H1 (cell line): ENCODE data around the gene VWA5A. TPM values are rescaled to one million over a fixed set of nuclear protein-coding genes. Genes with fewer than 3 reads are reported as not detected.

Source experiments
- CTCF ChIA-PET: fragments of 300-600 bp; sonication (Branson Sonifier 250); formaldehyde crosslinking; loops from one replicate; lab custom pipeline; 2021; ENCODE audit not compliant: partially characterized antibody; lab: Charles Lee
- POLR2A ChIA-PET: fragments of 300-600 bp; sonication (Branson Sonifier 250); formaldehyde crosslinking; loops from one replicate; lab custom pipeline; 2021; ENCODE audit warnings: inconsistent platforms; ENCODE audit not compliant: partially characterized antibody; lab: Charles Lee
- DNase-seq, 2 experiments: peaks; one replicate each; pipeline versions ENCODE4 v3.0.0 to v3.0.0-alpha.2; 2010 to 2022; ENCODE audit warnings: low spot score in 2 of 2, low read depth in 1 of 2, mixed read lengths in 1 of 2
- FAIRE-seq: peaks from 2 replicates; lab custom pipeline; 2011; peaks lifted over from hg19 to GRCh38; lab: Jason Lieb, UNC
- H2AFZ ChIP-seq: 2 replicates; pipeline ENCODE4 v1.8.1; 2012; ENCODE audit warnings: low read length, inconsistent platforms
- H2AK5ac ChIP-seq: 2 replicates; pipeline ENCODE4 v1.6.1; 2013; ENCODE audit warnings: low read depth, low read length
- H2BK120ac ChIP-seq: replicated peaks from 2 replicates; pipeline ENCODE3; 2013; ENCODE audit warnings: low read depth, low read length, inconsistent platforms
- H2BK12ac ChIP-seq: 2 replicates; pipeline ENCODE4 v1.6.1; 2013; ENCODE audit warnings: low read depth, low read length
- H2BK15ac ChIP-seq: 2 replicates; pipeline ENCODE4 v1.6.1; 2013; ENCODE audit warnings: low read length
- H2BK20ac ChIP-seq: 2 replicates; pipeline ENCODE4 v1.6.1; 2013; ENCODE audit warnings: low read length
- H2BK5ac ChIP-seq: 2 replicates; pipeline ENCODE4 v1.6.1; 2013; ENCODE audit warnings: low read depth, low read length
- H3K14ac ChIP-seq: 2 replicates; pipeline ENCODE4 v1.6.1; 2013; ENCODE audit warnings: inconsistent platforms; ENCODE audit not compliant: insufficient read length
- H3K18ac ChIP-seq: 2 replicates; pipeline ENCODE4 v1.6.1; 2013; ENCODE audit warnings: low read length; ENCODE audit errors: extremely low read depth
- H3K23ac ChIP-seq: 2 replicates; pipeline ENCODE4 v1.6.1; 2013; ENCODE audit warnings: inconsistent platforms; ENCODE audit not compliant: insufficient read length
- H3K23me2 ChIP-seq: 2 replicates; pipeline ENCODE4 v1.6.1; 2013; ENCODE audit warnings: low read depth, low read length
- H3K27ac ChIP-seq: 2 replicates; pipeline ENCODE4 v1.6.1; 2011; ENCODE audit warnings: low read depth, low read length, inconsistent platforms
- H3K27me3 ChIP-seq, 4 experiments: replicated peaks in 1 of 4; 1 replicate in 1 of 4; 2 replicates in 3 of 4; pipeline versions ENCODE4 v1.6.1 to v1.8.1; 2011 to 2013; ENCODE audit warnings: low read length in 3 of 4, mild to moderate bottlenecking in 3 of 4, inconsistent platforms in 2 of 4, mixed read lengths in 2 of 4, moderate library complexity in 1 of 4; ENCODE audit not compliant: control insufficient read depth in 3 of 4, insufficient read depth in 3 of 4; ENCODE audit errors: extremely low read depth in 1 of 4
- H3K36me3 ChIP-seq, 4 experiments: 2 replicates each; pipeline versions ENCODE4 v1.6.1 to v1.8.1; 2011 to 2013; ENCODE audit warnings: mild to moderate bottlenecking in 4 of 4, low read length in 3 of 4, moderate library complexity in 2 of 4, control low read depth in 1 of 4, inconsistent platforms in 1 of 4; ENCODE audit not compliant: insufficient read depth in 4 of 4, control insufficient read depth in 2 of 4
- H3K4ac ChIP-seq: replicated peaks from 2 replicates; pipeline ENCODE3; 2013; ENCODE audit warnings: low read length, low read depth, mixed read lengths, inconsistent platforms; ENCODE audit not compliant: insufficient read length
- H3K4me1 ChIP-seq, 4 experiments: replicated peaks in 1 of 4; 1 replicate in 1 of 4; 2 replicates in 3 of 4; pipeline versions ENCODE4 v1.6.1 to v1.8.1; 2011 to 2013; ENCODE audit warnings: low read length in 3 of 4, inconsistent platforms in 2 of 4, mixed read lengths in 1 of 4; ENCODE audit not compliant: insufficient read depth in 4 of 4, control insufficient read depth in 3 of 4
- H3K4me2 ChIP-seq, 2 experiments: 2 replicates each; pipeline versions ENCODE4 v1.6.1 to v1.8.1; 2011 to 2013; ENCODE audit warnings: low read depth in 2 of 2, low read length in 2 of 2, control low read depth in 1 of 2, inconsistent platforms in 1 of 2, mild to moderate bottlenecking in 1 of 2; ENCODE audit not compliant: insufficient read depth in 1 of 2
- H3K4me3 ChIP-seq, 4 experiments: fragments of 200-600, 300-600 bp in 1 of 4; sonication (generic), shearing (Covaris generic), sonication (Bioruptor Twin) in 1 of 4; 2 replicates each; pipeline versions ENCODE4 v1.5.1 to v1.8.1; 2011 to 2016; ENCODE audit warnings: low read length in 4 of 4, low read depth in 3 of 4, control low read depth in 2 of 4, inconsistent platforms in 2 of 4, mild to moderate bottlenecking in 2 of 4, mixed read lengths in 1 of 4, moderate library complexity in 1 of 4; ENCODE audit not compliant: insufficient read depth in 2 of 4; ENCODE audit errors: extremely low read depth in 1 of 4
- H3K56ac ChIP-seq: replicated peaks from 2 replicates; pipeline ENCODE3; 2013; ENCODE audit warnings: low read depth, mild to moderate bottlenecking, mixed read lengths, low read length, inconsistent platforms; ENCODE audit not compliant: insufficient read length
- H3K79me1 ChIP-seq: 2 replicates; pipeline ENCODE4 v1.6.1; 2013; ENCODE audit warnings: low read depth, low read length, control low read depth
- H3K79me2 ChIP-seq, 2 experiments: 2 replicates each; pipeline versions ENCODE4 v1.6.1 to v1.8.1; 2012 to 2013; ENCODE audit warnings: low read length in 2 of 2, mild to moderate bottlenecking in 2 of 2, inconsistent platforms in 1 of 2; ENCODE audit not compliant: insufficient read depth in 2 of 2, control insufficient read depth in 1 of 2
- H3K9ac ChIP-seq, 4 experiments: replicated peaks in 1 of 4; 1 replicate in 1 of 4; 2 replicates in 3 of 4; pipeline versions ENCODE4 v1.6.1 to v1.8.1; 2011 to 2013; ENCODE audit warnings: low read depth in 3 of 4, low read length in 3 of 4, control low read depth in 2 of 4, mild to moderate bottlenecking in 2 of 4, moderate library complexity in 2 of 4, inconsistent platforms in 1 of 4; ENCODE audit errors: extremely low read depth in 1 of 4
- H3K9me3 ChIP-seq, 2 experiments: 2 replicates each; pipeline versions ENCODE4 v1.6.1 to v1.8.1; 2012 to 2013; ENCODE audit warnings: mild to moderate bottlenecking in 2 of 2, moderate library complexity in 2 of 2, control low read depth in 1 of 2, inconsistent platforms in 1 of 2, low read depth in 1 of 2, low read length in 1 of 2, mixed read lengths in 1 of 2; ENCODE audit not compliant: insufficient read depth in 2 of 2
- H4K20me1 ChIP-seq, 2 experiments: replicated peaks in 1 of 2; 2 replicates each; pipeline versions ENCODE3 to v1.8.1; 2011 to 2013; ENCODE audit warnings: inconsistent platforms in 2 of 2, low read length in 2 of 2, mild to moderate bottlenecking in 1 of 2; ENCODE audit not compliant: insufficient read depth in 2 of 2, control insufficient read depth in 1 of 2
- H4K5ac ChIP-seq: 2 replicates; pipeline ENCODE4 v1.6.1; 2013; ENCODE audit warnings: low read length, low read depth, mixed read lengths, inconsistent platforms; ENCODE audit not compliant: insufficient read length
- H4K8ac ChIP-seq: 2 replicates; pipeline ENCODE4 v1.8.0; 2013; ENCODE audit warnings: mild to moderate bottlenecking, moderate library complexity, low read length, inconsistent platforms; ENCODE audit not compliant: insufficient read depth; ENCODE audit errors: extremely low read depth
- H4K91ac ChIP-seq: replicated peaks from 2 replicates; pipeline ENCODE3; 2013; ENCODE audit warnings: low read length, mixed read lengths, inconsistent platforms; ENCODE audit not compliant: insufficient read length
- BCL11A ChIP-seq, 2 experiments: IDR thresholded peaks; one replicate each; pipeline ENCODE4 v1.6.1; 2011; ENCODE audit warnings: low read depth in 2 of 2, low read length in 2 of 2, mild to moderate bottlenecking in 2 of 2
- CBX5 ChIP-seq: fragments of 300-800, 300-1000 bp; sonication (generic); IDR thresholded peaks from 2 replicates; pipeline ENCODE4 v1.7.1; 2016; ENCODE audit warnings: antibody characterized with exemption, low read length, low read depth
- YY1 ChIP-seq: IDR thresholded peaks from 2 replicates; pipeline ENCODE4 v1.6.1; 2011; ENCODE audit warnings: low read depth, mild to moderate bottlenecking, low read length
- WGBS, 2 experiments: shearing (Covaris generic) in 1 of 2; methylation state at CpG; one replicate each; pipeline versions ENCODE4 v1.1.6 to v1.1.7; 2013 to 2015; ENCODE audit warnings: low lambda C conversion rate in 2 of 2, mixed read lengths in 2 of 2, inconsistent platforms in 1 of 2, low coverage in 1 of 2, missing lambda C conversion rate in 1 of 2; ENCODE audit not compliant: insufficient replicate concordance in 2 of 2, insufficient coverage in 1 of 2, insufficient read length in 1 of 2; ENCODE audit errors: extremely low coverage in 1 of 2, missing lambda C conversion rate in 1 of 2; 5-methylcytosine and 5-hydroxymethylcytosine counted together
- polyA plus RNA-seq, 7 experiments: library from polyadenylated mRNA; depleted of rRNA in 3 of 7; stranded (reverse) in 5 of 7; unstranded in 2 of 7; fragments of >200 nt in 5 of 7; fragments of 200-250 nt in 2 of 7; gene quantifications; 1 replicate in 5 of 7; 2 replicates in 1 of 7; 4 replicates in 1 of 7; pipeline versions ENCODE4 v1.2.1 to v1.2.3, GENCODE V29; 2011 to 2013; ENCODE audit warnings: missing spikeins in 2 of 7, mixed read lengths in 2 of 7
- total RNA-seq: library from RNA; stranded (reverse); fragmentation: NEBNext Ultra II Directional; extraction: Animal tissue kit (Norgen Biotek cat#: 25700); gene quantifications from 2 replicates; pipeline ENCODE4 v1.2.1, GENCODE V29; 2021

The VWA5A gene
- total and polyA plus RNA-seq, 2 of the 8 experiments (the other 6 are each of a cell fraction or from before 2014, with no cell fraction given) = 12.5 to 20.4 TPM

DNA sequence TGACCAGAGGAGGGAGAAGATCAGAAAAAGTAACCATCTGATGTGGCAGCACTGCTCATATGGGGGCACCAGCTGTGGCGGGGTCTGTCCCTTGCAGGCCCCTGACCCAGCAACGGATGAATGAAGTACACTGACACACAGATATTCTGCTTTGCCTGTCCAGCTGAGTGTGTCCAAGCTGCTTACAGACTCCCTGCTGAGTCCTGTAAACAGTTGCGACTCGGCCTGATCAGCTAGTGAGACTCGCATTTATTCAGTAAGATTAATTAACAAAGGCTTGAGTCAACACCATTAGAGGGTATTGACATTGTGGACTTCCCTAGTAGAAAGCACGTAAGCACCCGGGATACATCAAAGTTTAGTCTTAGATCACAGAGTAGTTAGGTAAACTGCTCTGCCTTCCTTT, 52.6 kb downstream of the VWA5A start:
- Histone ChIP-seq H2BK120ac (no peak overlapping the region), H3K4me1 (peaks cover 0 to 4% (median 0%) of the 10 kb centered on the region in 4 experiments; a peak in 2 of 7 replicates), H3K79me2 (no peaks in the 10 kb centered on the region), H3K56ac (no peak overlapping the region), H2BK12ac (no peak overlapping the region), H2BK5ac (no peak overlapping the region), H2BK20ac (no peak overlapping the region), H4K8ac (no peak overlapping the region), H3K9me3 (peaks cover 0 to 9% of the 10 kb centered on the region in 2 experiments; a peak in 1 of 4 replicates), H2BK15ac (no peak overlapping the region), H3K23me2 (no peaks in the 10 kb centered on the region), H3K27ac (no peak overlapping the region), H4K91ac (no peak overlapping the region), H3K4ac (no peak overlapping the region), H3K23ac (no peak overlapping the region), H4K5ac (no peak overlapping the region), H3K4me2 (no peak overlapping the region), H4K20me1 (peaks cover 0 to 1% of the 10 kb centered on the region in 2 experiments), H2AFZ (no peak overlapping the region), H3K14ac (no peak overlapping the region), H2AK5ac (no peak overlapping the region), H3K27me3 (peaks cover 13 to 37% (median 30%) of the 10 kb centered on the region in 4 experiments), H3K18ac (no peak overlapping the region), H3K36me3 (no peaks in the 10 kb centered on the region), H3K9ac (no peak overlapping the region), H3K4me3 (no peak overlapping the region), H3K79me1 (no peaks in the 10 kb centered on the region)
- DNase-seq (no peak), FAIRE-seq (no peak)
- ChIA-PET POLR2A (no interaction called here), CTCF (interaction anchor here (0.9 to 1.6 kb wide), 4 partner anchors 11 to 98 kb away, joined by 3 to 4 read pairs (median 3); no protein-coding TSS in a partner anchor)
- 29% methylated on average over 7 of the region's 7 CpGs; no CpG with 5 or more reads in 1 of the 2 experiments for WGBS, 2 experiments
- TF ChIP-seq CBX5 = no peak
- no peak for TF ChIP-seq YY1
- TF ChIP-seq BCL11A (IDR thresholded peaks at IDR 0.05; ENCODE audit: low read depth in 2 of 2, low read length in 2 of 2) = no peak
